B cell (primary cell): Measurements from ENCODE around the gene AHRR. TPM values are rescaled to one million over a fixed set of nuclear protein-coding genes. Genes with fewer than 3 reads are reported as not detected.

ENCODE experiments used
- ATAC-seq: fragments of 200-7000 bp; cut with Tn5 transposase; one replicate; pipeline ENCODE4 v1.10.0; 2021; ENCODE audit warnings: low read depth, mild to moderate bottlenecking, moderate number of reproducible peaks, moderate library complexity
- CTCF ChIA-PET: fragments of 350-600 bp; sonication (Branson Sonifier 250); formaldehyde crosslinking; loops from one replicate; lab custom pipeline; 2021; ENCODE audit warnings: antibody characterized with exemption, inconsistent platforms; lab: Charles Lee
- POLR2A ChIA-PET: fragments of 350-600 bp; sonication (Branson Sonifier 250); formaldehyde crosslinking; loops from one replicate; lab custom pipeline; 2021; ENCODE audit warnings: antibody characterized with exemption; lab: Charles Lee
- DNase-seq: peaks from one replicate; pipeline ENCODE4 v3.0.0; 2013
- H2AFZ ChIP-seq: 2 replicates; pipeline ENCODE4 v1.6.1; 2012; ENCODE audit warnings: mild to moderate bottlenecking, low read depth, low read length; ENCODE audit not compliant: insufficient read depth, poor library complexity, severe bottlenecking
- H3K27ac ChIP-seq, 2 donors: 1 replicate in 1 of 2; 2 replicates in 1 of 2; pipeline ENCODE4 v1.5.1; 2012 to 2013; ENCODE audit warnings: low read length in 2 of 2, mild to moderate bottlenecking in 2 of 2, moderate library complexity in 1 of 2
- H3K27me3 ChIP-seq, 4 experiments: fragments of 200-600 bp in 1 of 4; sonication (generic) in 1 of 4; replicated peaks in 1 of 4; 1 replicate in 2 of 4; 2 replicates in 2 of 4; pipeline versions ENCODE4 v1.6.1 to v1.7.0; 2013 to 2016; ENCODE audit warnings: low read length in 3 of 4, mild to moderate bottlenecking in 2 of 4, mixed read lengths in 1 of 4, moderate library complexity in 1 of 4; ENCODE audit not compliant: insufficient read depth in 4 of 4, control insufficient read depth in 3 of 4; ENCODE audit errors: control extremely low read depth in 1 of 4
- H3K36me3 ChIP-seq, 2 experiments: replicated peaks in 1 of 2; 1 replicate in 1 of 2; 2 replicates in 1 of 2; pipeline versions ENCODE4 v1.6.1 to v1.7.1; 2013; ENCODE audit warnings: low read length in 1 of 2; ENCODE audit not compliant: insufficient read depth in 2 of 2, control insufficient read depth in 1 of 2; ENCODE audit errors: control extremely low read depth in 1 of 2, extremely low read depth in 1 of 2
- H3K4me1 ChIP-seq, 2 donors: fragments of 200-600 bp in 1 of 2; sonication (generic) in 1 of 2; 1 replicate in 1 of 2; 2 replicates in 1 of 2; pipeline versions ENCODE4 v1.5.1 to v1.6.1; 2013 to 2017; ENCODE audit warnings: low read length in 2 of 2; ENCODE audit not compliant: control insufficient read depth in 2 of 2, insufficient read depth in 2 of 2
- H3K4me2 ChIP-seq: replicated peaks from 2 replicates; pipeline ENCODE3; 2012; ENCODE audit warnings: mild to moderate bottlenecking, low read depth, low read length; ENCODE audit not compliant: poor library complexity, severe bottlenecking
- H3K4me3 ChIP-seq, 5 experiments: fragments of 200-600 bp in 1 of 5; sonication (generic) in 1 of 5; 1 replicate in 3 of 5; 2 replicates in 2 of 5; pipeline versions ENCODE4 v1.5.1 to v1.7.0; 2011 to 2016; ENCODE audit warnings: low read length in 4 of 5, mild to moderate bottlenecking in 4 of 5, low read depth in 2 of 5, control low read depth in 1 of 5, moderate library complexity in 1 of 5; ENCODE audit not compliant: insufficient read depth in 1 of 5; ENCODE audit errors: control extremely low read depth in 1 of 5, extremely low read depth in 1 of 5
- H3K79me2 ChIP-seq: fragments of 200-600 bp; sonication (generic); one replicate; pipeline ENCODE4 v1.6.0; 2016; ENCODE audit warnings: low read length; ENCODE audit not compliant: control insufficient read depth, insufficient read depth
- H3K9ac ChIP-seq: fragments of 200-600 bp; sonication (generic); 2 replicates; pipeline ENCODE4 v1.6.1; 2017; ENCODE audit warnings: mild to moderate bottlenecking, low read length, moderate library complexity
- H3K9me3 ChIP-seq, 3 donors: one replicate each; pipeline versions ENCODE4 v1.6.1 to v1.7.1; 2013; ENCODE audit warnings: low read length in 2 of 3; ENCODE audit not compliant: control insufficient read depth in 2 of 3, insufficient read depth in 1 of 3; ENCODE audit errors: control extremely low read depth in 1 of 3
- H4K20me1 ChIP-seq: 2 replicates; pipeline ENCODE4 v1.6.0; 2012; ENCODE audit warnings: mild to moderate bottlenecking, low read length; ENCODE audit not compliant: insufficient read depth, control insufficient read depth, poor library complexity, severe bottlenecking
- H3K27ac Mint-ChIP-seq: one replicate; pipeline ENCODE4 v1.8.0; 2021; ENCODE audit warnings: mixed read lengths
- H3K27me3 Mint-ChIP-seq: one replicate; pipeline ENCODE4 v1.8.0; 2021; ENCODE audit warnings: mixed read lengths
- H3K4me1 Mint-ChIP-seq: one replicate; pipeline ENCODE4 v1.8.0; 2021; ENCODE audit warnings: mixed read lengths
- H3K4me3 Mint-ChIP-seq: one replicate; pipeline ENCODE4 v1.8.0; 2021; ENCODE audit warnings: mixed read lengths
- H3K9me3 Mint-ChIP-seq: one replicate; pipeline ENCODE4 v1.8.0; 2022; ENCODE audit warnings: mixed read lengths; ENCODE audit not compliant: insufficient read depth
- CTCF ChIP-seq: fragments of 200-600 bp; IDR thresholded peaks from one replicate; pipeline ENCODE4 v1.8.0; 2022; ENCODE audit warnings: antibody characterized with exemption, mild to moderate bottlenecking
- EZH2 ChIP-seq: IDR thresholded peaks from 2 replicates; pipeline ENCODE4 v1.6.1; 2012; ENCODE audit warnings: borderline replicate concordance, low read depth, mild to moderate bottlenecking, moderate library complexity, low read length; ENCODE audit not compliant: insufficient read depth, poor library complexity, severe bottlenecking
- WGBS: methylation state at CpG from one replicate; pipeline ENCODE4 v1.1.5; 2013; ENCODE audit warnings: missing lambda C conversion rate; ENCODE audit not compliant: insufficient coverage; 5-methylcytosine and 5-hydroxymethylcytosine counted together
- intact Hi-C: fragments of 100-400 bp; cut with micrococcal nuclease; formaldehyde crosslinking; loops from one replicate; pipeline ENCODE4 v1.10.0; 2022
- polyA plus RNA-seq: library from polyadenylated mRNA; depleted of rRNA; stranded (reverse); fragments of >200 nt; gene quantifications from 2 replicates; pipeline ENCODE4 v1.2.3, GENCODE V29; 2012
- total RNA-seq, 2 donors: library from RNA; stranded (reverse); fragments of 120-200 nt in 1 of 2; gene quantifications; 1 replicate in 1 of 2; 2 replicates in 1 of 2; pipeline versions ENCODE4 v1.2.3 to v1.2.4, GENCODE V29; 2013 to 2022

Gene AHRR
- total and polyA plus RNA-seq, 2 donors (not counting 1 experiment from before 2014, with no cell fraction given): 0.13 to 1.7 TPM

- no peaks in the 10 kb centered on the region for H3K27me3 Mint-ChIP-seq
- H3K9me3 ChIP-seq: peaks cover 9 to 14% (median 11%) of the 10 kb centered on the region in 3 donors
- 97% methylated on average over 14 of the region's 17 CpGs for WGBS
- ATAC-seq (no peak), DNase-seq (no peak)
- H3K4me3 Mint-ChIP-seq: no peak overlapping the region
- ChIA-PET POLR2A (no interaction called here), CTCF (no interaction called here)
- intact Hi-C loops: no loop called here
- H3K79me2 ChIP-seq: peaks cover 70% of the 10 kb centered on the region
- H3K9me3 Mint-ChIP-seq: peaks cover 9% of the 10 kb centered on the region
- H2AFZ ChIP-seq: no peak overlapping the region
- H3K27ac Mint-ChIP-seq: no peak overlapping the region
- H3K27me3 ChIP-seq: no peaks in the 10 kb centered on the region
- H3K4me2 ChIP-seq: no peak overlapping the region
- no peak for TF ChIP-seq EZH2
- no peak for TF ChIP-seq CTCF
- H3K4me1 Mint-ChIP-seq: peaks cover 1% of the 10 kb centered on the region
- no peak overlapping the region for H3K9ac ChIP-seq
- no peak overlapping the region for H3K27ac ChIP-seq
- no peak overlapping the region for H3K4me3 ChIP-seq
- H3K4me1 ChIP-seq: no peaks in the 10 kb centered on the region
- peaks cover 55% of the 10 kb centered on the region for H4K20me1 ChIP-seq
- peaks cover 23 to 82% of the 10 kb centered on the region in 2 experiments for H3K36me3 ChIP-seq
Measured at GRCh38 chr5:452978-453710, 131.6 kb downstream of the AHRR start.

GRCh38 chr5:453725-454481 is 132.4 kb downstream of the AHRR start:
- Histone ChIP-seq H3K36me3 (peaks cover 23 to 82% of the 10 kb centered on the region in 2 experiments), H3K79me2 (peaks cover 72% of the 10 kb centered on the region)

More at GRCh38 chr5:453725-454481, 132.4 kb downstream of the AHRR start:
- Mint-ChIP-seq H3K27me3 (no peaks in the 10 kb centered on the region), H3K4me1 (peaks cover 2% of the 10 kb centered on the region), H3K9me3 (peaks cover 9% of the 10 kb centered on the region), H3K27ac (no peak overlapping the region), H3K4me3 (no peak overlapping the region)
- WGBS: 94% methylated on average over 11 of the region's 16 CpGs
- no peak overlapping the region for H3K4me2 ChIP-seq
- no peaks in the 10 kb centered on the region for H3K4me1 ChIP-seq
- ChIA-PET POLR2A (no interaction called here), CTCF (no interaction called here)
- ATAC-seq: no peak
- intact Hi-C loops: no loop called here
- no peaks in the 10 kb centered on the region for H3K27me3 ChIP-seq
- H3K4me3 ChIP-seq: no peak overlapping the region
- peaks cover 9 to 14% (median 11%) of the 10 kb centered on the region in 3 donors for H3K9me3 ChIP-seq
- no peak for TF ChIP-seq EZH2
- no peak for TF ChIP-seq CTCF
- no peak overlapping the region for H3K9ac ChIP-seq
- peaks cover 48% of the 10 kb centered on the region for H4K20me1 ChIP-seq
- DNase-seq: no peak
- H2AFZ ChIP-seq: no peak overlapping the region
- no peak overlapping the region for H3K27ac ChIP-seq
